DMS 273 (cell line): ENCODE results near the gene GRAP.

Experiments used
- DNase-seq: peaks from one replicate; lab custom pipeline; 2025; ENCODE audit not compliant: unreplicated experiment; lab: John Stamatoyannopoulos, UW

Gene GRAP

DNA sequence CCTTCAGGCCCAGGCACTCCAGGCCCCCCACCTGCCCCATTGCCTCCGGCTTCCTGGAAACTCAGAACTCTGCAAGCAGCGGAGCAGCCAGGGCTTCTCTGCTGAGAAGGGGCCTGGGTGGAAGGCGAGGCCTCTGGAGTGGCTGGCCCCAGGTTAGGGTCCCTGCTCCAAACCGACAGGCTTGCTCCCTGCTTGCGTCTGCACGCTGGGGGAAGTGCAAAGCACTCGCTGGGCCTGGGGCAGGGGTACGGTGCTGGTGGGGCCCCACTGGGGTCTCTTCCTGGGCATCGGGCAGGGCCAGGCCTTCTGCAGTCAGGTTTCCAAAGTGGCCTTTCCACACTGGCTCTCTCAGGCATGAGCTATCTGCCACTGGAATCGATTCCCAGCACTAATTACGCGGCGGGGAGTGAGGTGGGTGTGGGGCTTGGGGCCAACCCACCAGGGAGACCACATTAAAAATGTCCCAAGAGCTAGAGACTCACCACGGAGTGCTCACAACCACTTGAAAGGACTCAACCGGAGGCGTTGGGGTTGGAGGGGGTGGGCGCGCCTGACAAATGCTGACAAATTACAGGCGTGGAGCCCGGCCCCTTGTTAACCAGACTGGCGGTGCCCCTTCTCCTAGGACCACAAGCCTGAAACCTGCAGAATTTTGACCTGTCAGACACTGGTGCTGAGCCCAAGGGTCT, 60.1 kb downstream of the GRAP start:
- no peak for DNase-seq

GRCh38 chr17:18985475-18985874, 61.3 kb downstream of the GRAP start:
- DNase-seq = no peak

GRCh38 chr17:18984273-18985114, 62.3 kb downstream of the GRAP start:
- no peak for DNase-seq

DNA sequence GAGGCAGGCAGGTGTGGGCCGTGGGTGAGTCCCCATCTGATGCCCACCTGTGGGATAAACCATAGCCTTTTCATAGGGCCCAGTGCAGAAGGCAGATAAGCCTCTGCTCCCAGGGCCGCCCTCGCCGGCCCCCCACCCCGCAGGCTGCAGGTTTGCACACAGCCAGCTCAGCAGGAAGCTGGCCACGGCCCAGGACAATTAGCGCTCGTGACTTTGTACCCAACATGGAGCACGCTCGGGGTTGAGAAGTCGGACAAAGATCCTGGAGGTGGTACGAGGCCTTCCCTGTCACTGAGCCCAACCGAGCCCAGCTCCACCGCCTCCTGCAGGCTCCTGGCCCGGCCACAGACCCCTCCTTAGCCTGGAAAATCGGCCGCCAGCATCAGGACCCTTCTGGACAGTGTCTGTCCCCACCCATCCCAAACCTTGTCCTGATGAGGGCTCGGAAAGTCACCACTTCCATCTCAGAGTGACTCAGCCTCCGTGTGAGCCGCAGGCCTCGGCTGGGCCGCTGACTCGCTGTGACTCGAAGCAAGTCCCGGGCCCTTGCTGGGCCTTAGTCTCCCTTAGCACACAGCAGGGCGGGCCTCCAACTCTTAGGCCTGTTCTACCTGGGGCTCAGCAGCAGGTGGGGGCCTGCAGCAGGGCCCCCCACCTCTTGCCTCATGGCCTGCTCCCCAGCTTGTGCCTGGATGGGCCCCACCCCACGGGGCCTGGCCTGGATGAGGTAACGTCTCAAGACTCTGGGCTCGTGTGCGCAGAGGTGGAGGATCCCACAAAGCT, 64.9 kb downstream of the GRAP start:
- peak; percentile 89 for DNase-seq

- no peak for DNase-seq
Observed at GRCh38 chr17:18981335-18981641, 65.5 kb downstream of the GRAP start.

GRCh38 chr17:18980682-18981334, 65.9 kb downstream of the GRAP start:
- no peak for DNase-seq

DNA sequence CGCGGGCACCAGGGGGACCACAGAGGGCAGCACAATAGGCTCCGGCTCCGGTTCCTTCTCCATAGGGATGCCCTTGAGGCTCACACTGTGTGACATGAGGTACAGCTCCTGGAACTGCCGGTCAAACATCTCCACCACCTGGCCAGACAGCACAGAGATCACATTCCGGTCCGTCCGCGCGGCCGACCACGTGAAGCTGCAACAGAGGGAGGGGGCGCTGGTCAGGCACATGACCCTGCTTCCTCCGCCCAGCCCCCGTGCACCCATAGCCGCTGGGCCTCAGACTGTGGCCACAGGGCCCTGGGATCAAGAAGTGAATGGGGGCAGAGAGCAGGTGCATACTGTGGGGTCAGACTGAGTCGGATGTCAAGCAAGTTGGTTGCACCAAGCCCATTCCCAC, 68.1 kb downstream of the GRAP start:
- DNase-seq = no peak

GRCh38 chr17:18978050-18978449, 68.7 kb downstream of the GRAP start:
- no peak for DNase-seq

- no peak for DNase-seq
Observed at GRCh38 chr17:18977646-18978045, 69.1 kb downstream of the GRAP start.

GRCh38 chr17:18977021-18977420, 69.7 kb downstream of the GRAP start:
- no peak for DNase-seq

- DNase-seq = peak; percentile 29
Observed at GRCh38 chr17:18976201-18976600, 70.6 kb downstream of the GRAP start.

DNA sequence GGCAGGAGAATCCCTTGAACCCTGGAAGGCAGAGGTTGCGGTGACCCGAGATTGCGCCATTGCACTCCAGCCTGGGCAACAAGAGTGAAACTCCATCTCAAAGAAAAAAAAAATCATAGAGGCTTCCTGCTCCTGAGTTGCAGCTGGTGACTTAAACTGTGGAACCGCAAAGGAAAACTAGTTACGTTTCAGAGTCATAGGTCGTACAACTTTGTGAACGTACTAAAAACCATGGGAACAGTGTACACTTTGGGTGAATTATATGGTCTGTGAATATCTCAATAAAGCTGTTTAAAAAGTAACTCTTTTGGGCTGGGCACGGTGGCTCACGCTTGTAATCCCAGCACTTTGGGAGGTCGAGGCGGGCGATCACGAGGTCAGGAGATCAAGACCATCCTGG, 71.2 kb downstream of the GRAP start:
- no peak for DNase-seq

DNA sequence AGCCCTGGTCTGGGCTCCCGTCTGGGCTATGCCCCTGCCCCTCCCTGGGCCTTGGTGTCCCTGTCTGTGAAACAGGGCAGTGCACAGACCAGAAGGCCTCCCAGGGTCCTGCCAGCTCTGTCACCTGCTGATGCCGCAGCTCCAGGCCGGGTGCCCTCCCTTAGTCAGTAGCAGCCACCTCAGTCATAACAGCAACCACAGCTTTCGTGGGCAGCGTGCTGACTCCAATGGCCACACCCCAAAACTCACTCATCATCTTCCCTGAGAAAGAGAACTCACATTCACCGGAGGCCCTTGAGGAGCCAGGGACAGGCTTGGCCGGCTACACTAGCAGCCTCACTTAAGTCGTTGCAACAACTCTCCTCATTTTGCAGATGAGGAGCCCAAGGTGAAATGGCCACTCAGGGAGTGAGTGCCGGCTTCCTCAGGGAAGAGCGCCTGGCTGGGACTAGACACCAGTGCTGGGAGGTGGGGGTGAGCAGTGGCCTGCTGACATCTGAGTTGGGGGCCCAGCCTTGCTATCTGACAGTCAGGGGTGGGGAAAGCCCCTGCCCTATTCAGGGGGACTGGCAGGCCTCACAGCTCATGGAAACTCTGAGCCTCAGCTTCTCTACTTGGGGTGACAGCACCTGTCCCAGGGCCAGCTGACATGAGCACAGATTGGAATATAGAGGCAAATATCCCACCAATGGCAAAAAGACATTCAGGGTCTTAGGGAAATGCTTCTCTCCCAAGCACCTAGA, 72.2 kb downstream of the GRAP start:
- DNase-seq = no peak

DNA sequence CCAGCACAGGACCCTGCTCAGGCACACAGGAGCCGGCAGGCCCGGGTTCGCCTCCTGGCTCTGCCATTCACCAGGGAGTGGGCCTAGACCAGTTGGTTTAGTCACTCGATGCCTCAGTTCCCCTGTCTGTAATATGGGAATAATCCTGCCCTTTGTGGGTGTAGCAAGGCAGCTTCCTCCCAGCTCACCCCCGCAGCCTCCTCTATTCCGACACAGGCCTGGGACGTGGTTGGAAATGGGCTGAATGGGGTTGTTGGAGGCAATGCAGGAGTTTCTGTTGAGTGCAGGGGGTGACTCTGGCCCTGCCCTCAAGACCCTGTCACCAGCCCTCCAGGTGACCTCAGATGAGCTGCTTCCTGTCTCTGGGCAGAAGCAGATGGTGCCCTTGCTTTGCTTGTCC, 75.0 kb downstream of the GRAP start:
- no peak for DNase-seq
